Measurements from ENCODE around the gene DOCK6. TPM values are rescaled to one million over a fixed set of nuclear protein-coding genes. Genes with fewer than 3 reads are reported as not detected.

The DOCK6 gene
- total RNA-seq, 1 experiment from 2014 or later, result 57.9 TPM

- DNase-seq, result no peak
- H3K56ac ChIP-seq (ENCODE audit: insufficient read length, low read depth, low read length), result no peak overlapping the region
- H3K79me2 ChIP-seq (ENCODE audit: insufficient read depth, low read length), result no peaks in the 10 kb centered on the region
- H3K23me2 ChIP-seq (ENCODE audit: insufficient read length, low read depth, low read length, poor library complexity, severe bottlenecking), result no peaks in the 10 kb centered on the region
- H3K4me1 Mint-ChIP-seq, result peaks cover 3 to 5% of the 10 kb centered on the region in 2 experiments
- no peak overlapping the region for H2BK12ac ChIP-seq (ENCODE audit: insufficient read length, low read depth, low read length)
- H3K27ac ChIP-seq (ENCODE audit: insufficient read length, low read depth, low read length), result no peak overlapping the region
- H3K4me2 ChIP-seq (ENCODE audit: insufficient read depth, insufficient read length, low read length), result no peak overlapping the region
- no peak overlapping the region for H3K23ac ChIP-seq (ENCODE audit: insufficient read length, low read depth, low read length)
- no peak overlapping the region for H2AFZ ChIP-seq (ENCODE audit: low read length)
- H2AK5ac ChIP-seq (ENCODE audit: insufficient read length, low read length), result no peak overlapping the region
- H3K27me3 ChIP-seq (ENCODE audit: insufficient read depth, low read length), result no peaks in the 10 kb centered on the region
- H3K27me3 Mint-ChIP-seq (ENCODE audit: low read depth), result peaks cover 3% of the 10 kb centered on the region
- H3K14ac ChIP-seq (ENCODE audit: insufficient read depth, low read length), result no peak overlapping the region
- WGBS (ENCODE audit: extremely low coverage, insufficient read length, low lambda C conversion rate), result no CpG with 5 or more reads among the region's 6 CpGs
- H3K36me3 Mint-ChIP-seq (ENCODE audit: insufficient read depth in 1 of 3, low read depth in 3 of 3), result no peaks in the 10 kb centered on the region; a peak in 1 of 7 replicates
- H4K5ac ChIP-seq (ENCODE audit: insufficient read length, low read depth, low read length), result no peak overlapping the region
- no peak overlapping the region for H3T11ph ChIP-seq (ENCODE audit: low read length)
- no peak overlapping the region for H3K27ac Mint-ChIP-seq
- H3K9me3 ChIP-seq (ENCODE audit: control insufficient read depth, low read depth, low read length), result no peaks in the 10 kb centered on the region
- H3K4ac ChIP-seq (ENCODE audit: low read depth, low read length), result no peak overlapping the region
- H3K79me1 ChIP-seq (ENCODE audit: insufficient read depth, low read depth, low read length, poor library complexity, severe bottlenecking), result no peaks in the 10 kb centered on the region
- no peaks in the 10 kb centered on the region for H4K20me1 ChIP-seq (ENCODE audit: control insufficient read depth, insufficient read depth, insufficient read length)
- no peak overlapping the region for H2BK20ac ChIP-seq (ENCODE audit: low read depth, low read length, poor library complexity, severe bottlenecking)
- H3K9ac ChIP-seq (ENCODE audit: extremely low read depth, insufficient read length, low read length), result no peak overlapping the region
- H2BK5ac ChIP-seq (ENCODE audit: insufficient read length, low read length), result no peak overlapping the region
- TF ChIP-seq CTCF (conservative IDR thresholded peaks at IDR 0.05), result no peak
- H3K4me1 ChIP-seq (ENCODE audit: insufficient read depth, low read length), result no peaks in the 10 kb centered on the region
- no peak overlapping the region for H4K91ac ChIP-seq (ENCODE audit: insufficient read length, low read depth, low read length)
- peaks cover 2% of the 10 kb centered on the region in 2 experiments; a peak in 3 of 5 replicates for H3K9me3 Mint-ChIP-seq
- no peak overlapping the region for H2BK120ac ChIP-seq (ENCODE audit: low read depth, low read length, poor library complexity, severe bottlenecking)
- no peak overlapping the region for H3K18ac ChIP-seq (ENCODE audit: insufficient read length, low read depth, low read length)
- H3K4me3 Mint-ChIP-seq, result no peak overlapping the region
- no peak overlapping the region for H4K8ac ChIP-seq (replicated peaks; ENCODE audit: insufficient read length, low read depth, low read length)
- no peak overlapping the region for H2BK15ac ChIP-seq (ENCODE audit: low read depth, low read length)
Measured at GRCh38 chr19:11284515-11284914, 22.2 kb upstream of the DOCK6 start.

Data from H9 (cell line).